HG03025 (cell line): ENCODE measurements around the gene OR6K6.

Experiments
- ATAC-seq: cut with Tn5 transposase; IDR thresholded peaks from one replicate; pipeline ENCODE4 v1.9.1; 2021; ENCODE audit warnings: mild to moderate bottlenecking, moderate library complexity; ENCODE audit not compliant: unreplicated experiment, low FRiP score

The OR6K6 gene

GRCh38 chr1:158799689-158800088, 45.2 kb downstream of the OR6K6 start:
- ATAC-seq = no peak

- ATAC-seq = no peak
These were observed 46.0 kb downstream of the OR6K6 start for GRCh38 chr1:158800526-158800925.

GRCh38 chr1:158801396-158801795, 46.9 kb downstream of the OR6K6 start:
- no peak for ATAC-seq

GRCh38 chr1:158803678-158804077, 49.2 kb downstream of the OR6K6 start:
- no peak for ATAC-seq
